Measurements from ENCODE around the gene IQCB1.
"Not testable (repeated sequence)": the region's sequence is repeated elsewhere in the genome, so short reads cannot be mapped to it uniquely, and the experiment has no call there.

IQCB1 gene

GRCh38 chr3:121803771-121804320 lies 31.0 kb downstream of the IQCB1 start:
- no peak for DNase-seq

GRCh38 chr3:121800906-121801305 lies 34.0 kb downstream of the IQCB1 start:
- DNase-seq = no peak

DNA sequence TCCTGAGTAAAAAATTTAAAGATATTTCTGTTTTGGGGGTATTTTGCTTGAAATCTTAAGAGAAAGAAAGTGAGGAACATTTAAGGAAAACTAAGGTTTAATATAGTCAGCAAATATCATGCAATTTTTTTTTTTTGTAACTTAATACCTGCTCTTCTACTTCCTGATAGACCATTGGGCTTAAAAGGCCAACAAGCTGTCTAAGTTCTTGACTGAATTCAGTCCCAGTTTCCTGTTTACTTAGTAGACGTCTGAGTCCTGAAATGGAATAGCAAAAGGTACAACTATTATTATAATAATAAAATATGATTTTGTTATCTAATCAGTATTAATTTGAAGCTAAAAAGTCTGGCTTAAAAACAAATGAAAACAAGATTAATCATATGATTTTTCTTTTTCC lies 37.9 kb downstream of the IQCB1 start:
- DNase-seq = no peak

GRCh38 chr3:121794264-121794983 lies 40.4 kb downstream of the IQCB1 start:
- no peak for DNase-seq

DNA sequence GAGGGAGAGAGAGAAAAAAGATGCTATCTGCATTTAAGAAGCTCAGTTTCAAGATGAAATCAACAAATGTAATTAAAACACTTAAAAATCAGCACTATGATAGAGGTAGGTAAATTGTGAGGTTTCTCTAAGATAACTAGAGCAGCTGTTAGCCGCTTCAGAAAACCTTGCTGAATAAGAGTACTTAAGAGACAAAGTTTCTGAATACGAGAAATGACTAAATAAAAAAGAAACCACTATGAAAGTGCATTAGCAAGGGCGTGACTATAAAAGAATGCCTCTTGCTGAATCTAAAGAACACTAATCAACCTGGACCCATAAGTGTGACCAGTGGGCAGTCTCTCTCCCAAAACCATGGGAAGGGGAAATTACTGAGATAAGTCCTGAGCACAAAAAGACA lies 41.8 kb downstream of the IQCB1 start:
- no peak for DNase-seq

DNA sequence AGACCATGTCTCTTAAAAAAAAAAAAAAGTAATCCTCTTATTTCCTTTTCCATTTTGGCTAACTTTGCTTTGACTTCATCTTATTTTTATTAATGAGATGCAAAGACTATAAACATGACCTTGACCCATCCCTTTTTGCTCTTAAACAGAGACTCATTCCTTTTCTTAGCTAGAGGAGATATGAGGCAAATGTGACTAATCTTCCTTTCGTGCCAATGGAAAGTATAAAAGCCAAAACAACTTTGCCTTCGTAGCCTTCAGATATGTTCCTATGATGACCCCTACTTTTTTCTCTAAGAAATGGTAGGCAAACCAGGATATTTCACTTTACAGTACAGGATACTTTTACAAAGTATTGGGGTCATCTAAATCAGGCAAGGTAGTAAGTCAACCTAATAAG lies 48.4 kb downstream of the IQCB1 start:
- no peak for DNase-seq

GRCh38 chr3:121782784-121783183 lies 52.1 kb downstream of the IQCB1 start:
- not testable (repeated sequence) for DNase-seq

GRCh38 chr3:121781611-121782010 lies 53.2 kb downstream of the IQCB1 start:
- no peak for DNase-seq

DNA sequence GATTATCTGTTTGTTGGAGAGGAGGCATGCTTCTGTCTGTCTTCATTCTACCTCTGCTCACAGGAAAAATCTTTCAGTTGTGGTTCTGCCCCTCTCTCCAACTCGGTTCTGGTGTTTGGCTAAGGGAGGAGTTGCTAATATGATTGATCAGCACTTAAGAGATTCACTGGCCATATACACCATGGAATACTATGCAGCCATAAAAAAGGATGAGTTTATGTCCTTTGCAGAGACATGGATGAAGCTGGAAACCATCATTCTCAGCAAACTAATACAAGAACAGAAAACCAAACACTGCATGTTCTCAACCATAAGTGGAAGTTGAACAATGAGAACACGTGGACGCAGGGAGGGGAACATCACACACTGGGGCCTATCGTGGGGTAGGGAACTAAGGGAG lies 59.8 kb downstream of the IQCB1 start:
- not testable (repeated sequence) for DNase-seq

DNA sequence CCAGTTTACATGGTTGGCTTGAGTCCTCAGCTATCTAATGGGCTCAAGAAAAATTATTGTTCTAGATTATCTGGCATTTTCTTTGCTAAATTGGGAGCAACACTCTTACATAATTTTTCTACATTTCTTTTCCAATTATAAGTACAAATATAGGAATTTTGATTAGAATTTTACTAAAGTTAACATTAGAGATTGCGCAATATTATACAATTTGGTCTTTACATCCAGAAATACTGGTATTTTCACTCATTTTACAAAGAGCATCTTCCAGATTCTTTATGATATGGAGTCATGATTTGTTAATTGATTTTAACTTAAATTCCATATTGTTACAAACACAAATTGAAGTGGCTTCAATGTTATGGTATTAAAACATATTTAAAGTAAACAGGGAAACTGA lies 65.6 kb downstream of the IQCB1 start:
- DNase-seq = no peak

- DNase-seq = no peak
Measured at GRCh38 chr3:121768452-121768851, 66.4 kb downstream of the IQCB1 start.

- DNase-seq = no peak
Measured at GRCh38 chr3:121759541-121760202, 75.2 kb downstream of the IQCB1 start.

DNA sequence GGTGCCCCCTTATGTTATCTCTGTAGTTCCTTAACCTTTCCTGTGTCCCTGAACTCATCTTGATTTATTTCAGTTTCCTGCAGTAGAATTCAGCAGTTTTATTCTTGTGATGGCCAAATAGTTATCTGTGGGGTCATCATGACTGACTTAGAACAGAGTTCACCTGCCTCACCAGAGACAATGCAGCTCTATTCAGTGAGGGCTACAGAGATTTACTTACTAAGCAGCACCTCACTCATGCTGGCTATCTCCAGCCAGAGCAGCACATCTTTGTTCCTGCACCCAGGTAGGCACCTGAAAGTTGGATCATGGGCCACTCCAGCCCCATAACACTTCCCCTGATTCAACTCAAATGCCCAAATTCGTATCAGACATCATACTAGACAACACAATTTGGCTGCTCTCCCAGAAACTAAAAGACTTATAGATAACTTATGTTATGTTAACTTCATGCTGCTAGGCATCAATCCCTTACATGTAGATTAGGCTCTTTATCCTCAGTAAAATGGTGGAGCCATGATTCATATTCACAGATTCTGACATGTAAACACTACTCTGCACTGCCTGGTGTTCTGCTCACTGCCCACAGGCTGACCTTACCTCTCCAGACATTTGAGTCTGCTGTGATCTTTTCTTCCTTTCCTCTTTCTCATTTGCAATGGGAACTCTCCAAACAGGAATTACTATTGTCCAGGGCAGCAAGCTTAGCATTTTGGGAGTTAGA lies 76.0 kb downstream of the IQCB1 start:
- DNase-seq = no peak

GRCh38 chr3:121757812-121758545 lies 76.9 kb downstream of the IQCB1 start:
- DNase-seq = no peak

- no peak for DNase-seq
Measured at GRCh38 chr3:121757087-121757811, 77.6 kb downstream of the IQCB1 start.

GRCh38 chr3:121752772-121753171 lies 82.1 kb downstream of the IQCB1 start:
- DNase-seq = no peak

DNA sequence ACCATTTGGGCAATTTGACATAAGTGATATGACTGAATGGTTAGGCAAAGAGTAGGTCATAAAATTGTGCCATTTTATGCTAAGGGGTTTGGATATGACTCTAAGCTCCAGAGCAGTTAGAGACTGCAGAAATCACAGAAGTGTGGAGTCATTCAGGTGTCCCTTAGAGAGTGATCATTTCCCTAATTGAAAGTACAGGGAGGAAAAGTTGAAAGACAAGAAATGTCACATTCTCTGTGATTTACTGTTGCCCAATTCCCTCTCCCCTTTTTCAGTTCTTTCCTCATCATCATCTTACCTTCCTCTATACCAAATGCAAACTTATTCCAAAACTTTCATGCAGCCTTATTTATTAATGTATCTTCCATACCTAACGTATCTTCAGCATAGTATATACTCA lies 82.6 kb downstream of the IQCB1 start:
- DNase-seq = no peak

- no peak for DNase-seq
Measured at GRCh38 chr3:121750087-121750415, 84.8 kb downstream of the IQCB1 start.

DNA sequence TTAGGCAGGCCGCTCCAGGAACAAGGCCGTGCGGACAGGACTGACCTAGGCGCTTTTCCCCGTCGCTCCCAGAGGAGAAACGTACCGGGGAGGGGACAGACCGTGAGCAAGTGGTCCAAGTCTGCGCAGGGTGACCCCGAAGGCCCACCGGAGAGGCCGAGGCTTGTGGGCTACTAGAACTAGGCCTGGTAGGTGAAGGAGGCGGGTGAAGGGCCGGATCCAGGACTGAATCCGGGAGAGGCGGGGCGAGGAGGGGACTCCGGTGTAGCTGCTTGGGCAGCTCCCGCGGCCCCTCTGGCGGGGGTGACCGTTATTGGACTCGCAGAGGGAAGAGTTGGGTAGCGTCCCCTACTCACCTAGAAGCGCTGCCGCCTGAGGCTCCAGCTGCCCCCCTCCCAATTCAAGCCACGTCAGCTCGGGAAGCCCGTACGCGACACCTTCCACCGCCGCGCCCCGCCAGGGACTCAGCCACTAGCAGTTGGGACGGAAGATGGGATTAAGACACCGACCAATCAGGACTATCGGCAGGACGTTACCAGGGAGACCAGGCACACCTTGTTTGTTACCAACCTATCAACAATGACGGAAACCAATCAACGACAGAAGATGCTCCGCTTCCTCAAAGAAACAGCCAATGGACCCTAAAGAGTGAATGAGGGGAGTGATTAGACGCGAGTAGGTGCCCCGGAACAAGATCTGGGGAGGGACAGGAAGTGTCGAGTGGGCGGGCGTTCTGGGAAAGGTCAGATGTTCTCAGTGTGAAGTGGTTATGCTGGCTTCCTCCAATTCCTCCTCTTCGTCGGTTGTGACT lies 85.4 kb downstream of the IQCB1 start, which contains the start of gene GOLGB1:
GOLGB1 (minus strand) TSS at position 466 of the 811 bp plus-strand sequence. CDS start 18,770 bp downstream, outside the sequence.
- peak; percentile 88 to 98 (median 94) for DNase-seq

- peak in 3 of 6 experiments; percentile 26 to 32 (median 27) for DNase-seq
Measured at GRCh38 chr3:121748680-121749275, 86.1 kb downstream of the IQCB1 start.

DNA sequence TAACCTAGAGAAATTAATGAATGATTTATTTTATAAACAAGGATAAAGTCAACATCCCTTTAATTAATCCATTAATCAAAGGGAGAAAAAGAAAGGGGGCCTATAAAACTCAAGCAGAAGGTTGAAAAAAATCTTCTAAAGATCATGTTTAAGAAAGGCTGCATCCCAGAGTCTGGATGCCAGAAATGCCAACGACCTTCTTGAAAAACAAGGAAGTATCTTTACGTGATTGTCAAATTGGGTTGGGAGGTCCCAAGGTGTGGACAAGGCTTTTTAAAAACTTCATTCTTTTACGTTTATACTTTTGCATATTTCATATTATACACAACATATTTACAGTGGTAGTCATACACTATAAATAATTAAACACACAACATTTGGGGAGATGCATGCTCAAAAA lies 86.9 kb downstream of the IQCB1 start:
- DNase-seq = no peak

Data from stimulated activated naive CD4-positive, alpha-beta T cell (primary cell).